Neutrophil (primary cell): ENCODE data around the gene MCF2L.
"Not testable (repeated sequence)": the region's sequence is repeated elsewhere in the genome, so short reads cannot be mapped to it uniquely, and the experiment has no call there.

Source experiments
- H3K27ac ChIP-seq: fragments of 200-600 bp; sonication (generic); 2 replicates; pipeline ENCODE4 v1.5.1; 2016; ENCODE audit warnings: mild to moderate bottlenecking, moderate library complexity
- H3K27me3 ChIP-seq: fragments of 200-600 bp; sonication (generic); 2 replicates; pipeline ENCODE4 v1.6.0; 2016; ENCODE audit warnings: mild to moderate bottlenecking
- H3K36me3 ChIP-seq: fragments of 200-600 bp; sonication (generic); 2 replicates; pipeline ENCODE4 v1.5.1; 2017
- H3K4me1 ChIP-seq, 2 experiments: fragments of 200-600 bp in 1 of 2; sonication (generic) in 1 of 2; 1 replicate in 1 of 2; 2 replicates in 1 of 2; pipeline versions ENCODE4 v1.5.1 to v1.6.1; 2013 to 2016; ENCODE audit warnings: low read depth in 1 of 2, low read length in 1 of 2, mild to moderate bottlenecking in 1 of 2, moderate library complexity in 1 of 2; ENCODE audit not compliant: control insufficient read depth in 1 of 2, insufficient read depth in 1 of 2
- H3K4me3 ChIP-seq, 2 experiments: fragments of 200-600 bp in 1 of 2; sonication (generic) in 1 of 2; 1 replicate in 1 of 2; 2 replicates in 1 of 2; pipeline ENCODE4 v1.5.1; 2013 to 2016; ENCODE audit warnings: low read depth in 1 of 2, low read length in 1 of 2, mild to moderate bottlenecking in 1 of 2, moderate library complexity in 1 of 2
- H3K9me3 ChIP-seq: fragments of 200-600 bp; sonication (generic); 2 replicates; pipeline ENCODE4 v1.5.1; 2016
- TF ChIP-seq, protein P1 (sequence below): fragments of 200-600 bp; sonication (generic); IDR thresholded peaks from 2 replicates; pipeline ENCODE4 v1.5.1; 2016; ENCODE audit warnings: antibody characterized with exemption

MCF2L gene

DNA sequence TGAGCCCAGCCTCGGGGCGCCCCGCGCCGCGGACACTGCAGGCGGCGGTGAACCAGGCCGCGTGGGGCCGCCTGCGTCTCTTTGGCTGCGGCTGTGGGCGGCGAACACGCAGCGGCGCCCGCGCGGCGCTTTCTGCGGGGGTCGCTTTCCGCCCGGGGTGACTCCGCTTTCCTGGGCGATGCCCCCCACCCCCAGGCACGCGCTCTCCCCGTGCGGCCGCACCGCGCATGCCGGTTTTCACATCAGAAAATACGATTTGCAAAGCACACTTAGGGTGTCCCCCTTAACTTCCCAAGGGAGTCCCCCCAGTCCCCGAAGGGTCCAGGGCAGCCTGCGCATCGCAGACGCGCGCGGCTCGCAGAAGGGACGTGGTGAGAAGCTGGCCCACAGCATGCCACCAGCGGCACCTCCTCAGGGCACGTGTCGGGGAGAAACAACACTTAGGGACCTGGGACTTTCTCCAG, 141.9 kb downstream of the MCF2L start:
- Histone ChIP-seq H3K36me3 (no peaks in the 10 kb centered on the region), H3K4me1 (no peaks in the 10 kb centered on the region), H3K27ac (no peak overlapping the region), H3K4me3 (no peak overlapping the region), H3K27me3 (peaks cover 63% of the 10 kb centered on the region), H3K9me3 (peaks cover 4% of the 10 kb centered on the region)
- TF ChIP-seq, protein P1, sequence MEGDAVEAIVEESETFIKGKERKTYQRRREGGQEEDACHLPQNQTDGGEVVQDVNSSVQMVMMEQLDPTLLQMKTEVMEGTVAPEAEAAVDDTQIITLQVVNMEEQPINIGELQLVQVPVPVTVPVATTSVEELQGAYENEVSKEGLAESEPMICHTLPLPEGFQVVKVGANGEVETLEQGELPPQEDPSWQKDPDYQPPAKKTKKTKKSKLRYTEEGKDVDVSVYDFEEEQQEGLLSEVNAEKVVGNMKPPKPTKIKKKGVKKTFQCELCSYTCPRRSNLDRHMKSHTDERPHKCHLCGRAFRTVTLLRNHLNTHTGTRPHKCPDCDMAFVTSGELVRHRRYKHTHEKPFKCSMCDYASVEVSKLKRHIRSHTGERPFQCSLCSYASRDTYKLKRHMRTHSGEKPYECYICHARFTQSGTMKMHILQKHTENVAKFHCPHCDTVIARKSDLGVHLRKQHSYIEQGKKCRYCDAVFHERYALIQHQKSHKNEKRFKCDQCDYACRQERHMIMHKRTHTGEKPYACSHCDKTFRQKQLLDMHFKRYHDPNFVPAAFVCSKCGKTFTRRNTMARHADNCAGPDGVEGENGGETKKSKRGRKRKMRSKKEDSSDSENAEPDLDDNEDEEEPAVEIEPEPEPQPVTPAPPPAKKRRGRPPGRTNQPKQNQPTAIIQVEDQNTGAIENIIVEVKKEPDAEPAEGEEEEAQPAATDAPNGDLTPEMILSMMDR = no peak

DNA sequence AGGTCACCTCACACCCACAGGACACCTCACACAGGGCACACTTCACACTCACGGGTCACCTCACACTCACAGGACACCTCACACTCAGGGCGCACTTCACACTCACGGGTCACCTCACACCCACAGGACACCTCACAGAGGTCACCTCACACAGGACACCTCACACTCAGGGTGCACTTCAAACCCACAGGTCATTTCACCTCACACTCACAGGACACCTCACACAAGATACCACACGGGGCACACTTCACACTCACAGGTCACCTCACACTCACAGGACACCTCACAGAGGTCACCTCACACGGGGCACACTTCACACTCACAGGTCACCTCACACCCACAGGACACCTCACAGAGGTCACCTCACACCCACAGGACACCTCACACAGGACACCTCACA, 142.8 kb downstream of the MCF2L start:
- H3K9me3 ChIP-seq, H3K27ac ChIP-seq, H3K4me1 ChIP-seq, H3K36me3 ChIP-seq, H3K4me3 ChIP-seq: not testable (repeated sequence)
- peaks cover 61% of the 10 kb centered on the region for H3K27me3 ChIP-seq

DNA sequence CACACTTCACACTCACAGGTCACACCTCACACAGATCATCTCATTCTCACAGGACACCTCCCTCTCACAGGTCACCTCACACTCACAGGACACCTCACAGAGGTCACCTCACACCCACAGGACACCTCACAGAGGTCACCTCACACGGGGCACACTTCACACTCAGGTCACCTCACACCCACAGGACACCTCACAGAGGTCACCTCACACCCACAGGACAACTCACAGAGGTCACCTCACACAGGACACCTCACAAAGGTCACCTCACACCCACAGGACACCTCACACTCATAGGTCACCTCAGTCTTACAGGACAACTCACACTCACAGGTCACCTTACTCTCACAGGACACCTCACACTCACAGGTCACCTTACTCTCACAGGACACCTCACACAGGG, 143.5 kb downstream of the MCF2L start:
- H3K27me3 ChIP-seq = peaks cover 61% of the 10 kb centered on the region
- H3K4me3 ChIP-seq, H3K27ac ChIP-seq, H3K4me1 ChIP-seq, H3K9me3 ChIP-seq, H3K36me3 ChIP-seq: not testable (repeated sequence)

DNA sequence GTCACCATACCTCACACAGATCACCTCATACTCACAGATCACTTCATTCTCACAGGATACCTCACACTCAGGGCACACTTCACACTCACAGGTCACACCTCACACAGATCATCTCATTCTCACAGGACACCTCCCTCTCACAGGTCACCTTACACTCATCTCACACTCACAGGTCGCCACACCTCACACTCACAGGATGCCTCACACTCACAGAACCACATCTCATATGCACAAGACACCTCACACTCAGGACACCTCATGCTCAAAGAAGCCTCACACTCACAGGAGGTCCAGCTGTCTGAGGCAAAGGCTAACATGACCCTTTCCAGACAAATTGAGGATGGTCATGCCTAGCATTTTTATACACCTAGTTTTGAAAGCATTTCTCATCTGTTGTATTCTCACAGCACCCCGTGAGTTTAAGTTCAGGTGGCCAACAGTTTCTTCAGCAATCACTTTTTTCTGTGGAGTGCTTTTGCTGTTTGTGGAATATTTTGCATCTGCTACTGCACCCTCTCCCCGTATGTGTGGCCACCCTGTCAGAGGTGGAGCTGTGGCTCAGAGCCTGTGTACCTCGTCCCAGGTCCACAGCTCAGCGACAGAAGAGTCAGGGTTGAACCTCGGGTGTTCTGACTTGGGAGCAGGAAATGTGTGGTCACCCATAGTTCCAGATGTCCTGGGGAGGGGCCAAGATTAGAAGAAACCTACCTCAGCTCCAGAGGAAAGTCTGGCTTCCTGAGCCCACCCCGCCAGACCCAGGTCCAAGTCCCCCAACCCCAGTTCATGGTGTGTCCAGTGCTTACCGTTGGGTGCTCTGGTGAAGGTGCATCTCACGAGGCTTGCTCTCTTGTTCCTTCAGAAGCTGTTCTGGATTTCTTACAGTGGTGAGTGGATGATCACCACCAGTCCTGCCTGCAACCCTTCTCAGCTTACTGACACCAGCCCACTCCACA, 144.2 kb downstream of the MCF2L start:
- H3K27me3 ChIP-seq = peaks cover 61% of the 10 kb centered on the region
- H3K27ac ChIP-seq = no peak overlapping the region

DNA sequence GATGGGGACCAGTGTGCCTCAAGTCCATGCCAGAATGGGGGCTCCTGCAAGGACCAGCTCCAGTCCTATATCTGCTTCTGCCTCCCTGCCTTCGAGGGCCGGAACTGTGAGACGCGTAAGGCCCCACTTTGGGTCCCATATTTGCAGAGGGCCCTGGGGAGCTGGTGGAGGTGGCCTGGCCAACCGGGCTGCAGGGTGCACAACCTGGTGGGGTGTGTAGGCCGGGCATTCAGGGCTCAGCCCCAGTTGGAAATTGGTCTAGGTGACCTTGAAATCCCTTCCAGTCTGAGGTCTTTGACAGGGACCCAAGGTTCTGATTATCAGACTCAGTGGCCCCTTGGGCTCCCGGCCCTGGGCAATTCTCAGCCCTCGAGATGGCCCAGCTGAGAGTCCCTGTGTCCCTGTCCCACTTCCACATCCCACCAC, 144.8 kb downstream of the MCF2L start:
- TF ChIP-seq, protein P1 = no peak
- H3K4me3 ChIP-seq = no peak overlapping the region
- H3K27me3 ChIP-seq = peaks cover 61% of the 10 kb centered on the region
- no peaks in the 10 kb centered on the region for H3K4me1 ChIP-seq
- H3K36me3 ChIP-seq = no peaks in the 10 kb centered on the region
- H3K27ac ChIP-seq = no peak overlapping the region
- H3K9me3 ChIP-seq = peaks cover 4% of the 10 kb centered on the region

More for the DNA sequence above, 144.2 kb downstream of the MCF2L start:
- peaks cover 4% of the 10 kb centered on the region for H3K9me3 ChIP-seq
- H3K4me3 ChIP-seq = no peak overlapping the region
- TF ChIP-seq, protein P1 = no peak
- H3K36me3 ChIP-seq = no peaks in the 10 kb centered on the region
- no peaks in the 10 kb centered on the region for H3K4me1 ChIP-seq

DNA sequence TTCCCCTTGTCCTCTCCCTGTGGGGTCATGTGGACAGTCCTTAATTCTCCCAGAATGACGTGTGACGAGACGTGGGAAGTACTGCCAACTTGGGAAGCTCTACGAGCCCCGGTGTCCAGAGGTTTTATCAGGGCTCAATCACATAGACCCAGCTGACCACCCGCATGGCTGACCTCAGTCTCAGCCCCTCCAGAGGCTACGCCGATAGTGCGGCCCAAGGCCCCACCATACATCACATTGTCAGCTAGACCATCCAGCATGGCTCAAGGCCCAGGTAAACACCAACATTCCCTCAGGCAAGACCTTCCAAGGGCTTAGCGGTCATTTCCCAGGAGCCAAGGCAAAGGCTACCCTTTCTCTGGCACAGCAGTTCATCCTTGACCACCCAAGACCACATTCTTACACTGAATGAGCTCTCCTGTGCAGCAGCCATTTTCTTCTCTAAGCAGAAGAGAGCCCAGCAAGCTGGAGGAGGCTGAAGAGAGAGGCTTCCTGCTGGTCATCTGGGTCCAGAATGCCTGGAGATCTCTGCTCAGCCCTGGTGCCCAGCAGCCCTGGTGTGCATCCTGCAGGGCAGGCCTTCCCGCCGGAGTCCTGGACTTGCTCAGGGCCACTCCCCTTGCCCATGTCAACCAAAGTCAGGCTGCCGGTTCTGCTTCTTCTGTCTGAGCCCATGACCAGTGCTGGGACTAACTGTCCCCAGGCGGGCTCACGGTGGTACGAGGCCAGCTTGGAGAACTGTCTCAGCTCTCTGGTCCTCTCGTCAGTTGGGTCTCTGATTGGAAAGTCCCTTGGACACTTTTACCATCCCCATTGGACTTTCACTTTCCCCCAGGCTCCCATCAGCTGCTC, 145.7 kb downstream of the MCF2L start:
- H3K9me3 ChIP-seq = no peaks in the 10 kb centered on the region
- H3K4me3 ChIP-seq = no peak overlapping the region
- H3K27me3 ChIP-seq = peaks cover 53% of the 10 kb centered on the region
- no peaks in the 10 kb centered on the region for H3K36me3 ChIP-seq
- no peaks in the 10 kb centered on the region for H3K4me1 ChIP-seq
- H3K27ac ChIP-seq = no peak overlapping the region
- TF ChIP-seq, protein P1 = no peak
